ENCODE measurements around the gene KATNB1. TPM values are rescaled to one million over a fixed set of nuclear protein-coding genes. Genes with fewer than 3 reads are reported as not detected.

Gene KATNB1
- total and polyA plus RNA-seq, 2 of the 8 experiments (the other 6 are each of a cell fraction or from before 2014, with no cell fraction given) = 50.2 to 60.4 TPM

DNA sequence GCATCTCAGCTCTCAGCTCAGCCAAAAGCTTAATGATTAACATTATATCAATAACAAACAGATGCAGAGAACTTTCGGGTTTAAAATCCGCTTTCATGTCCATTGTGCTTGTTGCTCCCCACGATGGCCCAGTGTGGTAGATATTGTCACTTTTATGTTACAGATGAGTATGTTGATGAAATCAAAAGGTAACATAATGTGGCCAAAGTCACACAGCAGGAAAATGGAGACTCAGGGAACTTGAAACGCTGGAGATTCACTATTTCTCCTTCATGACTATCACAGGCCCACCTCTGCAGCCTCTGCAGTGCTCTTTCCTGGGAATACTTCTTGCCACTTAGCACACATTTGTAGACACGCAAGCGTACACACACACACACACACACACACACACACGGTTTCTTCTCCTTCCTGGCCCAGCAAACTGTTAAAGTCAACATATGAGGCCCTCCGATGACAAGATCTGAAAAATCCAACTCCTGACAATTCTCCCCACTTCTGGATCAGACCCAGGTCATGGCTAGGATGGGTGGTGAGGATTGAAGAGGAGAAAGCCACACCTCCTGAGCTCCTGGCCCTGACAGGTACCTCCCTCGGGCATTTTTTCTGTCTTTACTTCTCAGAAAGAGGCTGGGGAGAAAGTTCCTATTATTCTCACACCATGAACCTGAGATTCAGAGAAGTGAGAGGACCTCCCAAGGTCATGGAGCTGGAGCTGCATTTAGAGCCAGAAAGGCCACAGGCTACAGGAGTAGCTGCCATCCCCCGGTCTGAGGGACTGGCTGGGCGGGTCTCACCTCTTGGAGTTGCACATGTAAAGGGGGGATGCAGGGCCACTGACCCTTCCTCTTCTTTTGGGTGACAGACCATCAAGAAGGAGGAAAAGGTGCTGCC lies 31.3 kb upstream of the KATNB1 start:
- no peak overlapping the region for H3K18ac ChIP-seq (ENCODE audit: extremely low read depth, low read length)
- H3K56ac ChIP-seq (replicated peaks; ENCODE audit: insufficient read length, low read depth, low read length) = no peak overlapping the region
- H4K91ac ChIP-seq (replicated peaks; ENCODE audit: insufficient read length, low read length) = no peak overlapping the region
- H3K4me2 ChIP-seq (ENCODE audit: insufficient read depth in 1 of 2, low read depth in 2 of 2, low read length in 2 of 2) = no peak overlapping the region
- no peaks in the 10 kb centered on the region for H3K79me2 ChIP-seq (ENCODE audit: control insufficient read depth in 1 of 2, insufficient read depth in 2 of 2, low read length in 2 of 2)
- H3K14ac ChIP-seq (ENCODE audit: insufficient read length) = no peak overlapping the region
- H3K79me1 ChIP-seq (ENCODE audit: low read depth, low read length) = no peaks in the 10 kb centered on the region
- no peak overlapping the region for H4K5ac ChIP-seq (ENCODE audit: insufficient read length, low read depth, low read length)
- ChIA-PET CTCF (ENCODE audit: partially characterized antibody) (interaction anchor here (1.0 to 1.5 kb wide), 9 partner anchors 11 to 128 kb away, joined by 3 to 5 read pairs (median 3); no protein-coding TSS in a partner anchor), POLR2A (ENCODE audit: partially characterized antibody) (interaction anchor here (1.8 to 2.2 kb wide), 2 partner anchors 10 to 15 kb away, joined by 6 read pairs; no protein-coding TSS in a partner anchor)
- no peak overlapping the region for H3K4ac ChIP-seq (replicated peaks; ENCODE audit: insufficient read length, low read depth, low read length)
- H3K27me3 ChIP-seq (replicated peaks in 1 of 4; ENCODE audit: control insufficient read depth in 3 of 4, extremely low read depth in 1 of 4, insufficient read depth in 3 of 4, low read length in 3 of 4) = no peaks in the 10 kb centered on the region; a peak in 2 of 7 replicates
- TF ChIP-seq JUN (IDR thresholded peaks at IDR 0.05; ENCODE audit: low read depth, low read length) (no peak), CREB1 (IDR thresholded peaks at IDR 0.05) (no peak), NANOG (IDR thresholded peaks at IDR 0.05; ENCODE audit: insufficient read depth, low read depth, low read length, poor library complexity, severe bottlenecking) (peak; percentile 11), SUZ12 (IDR thresholded peaks at IDR 0.05; ENCODE audit: low read length) (no peak), SP1 (IDR thresholded peaks at IDR 0.05; ENCODE audit: low read depth, low read length) (no peak)
- no peak overlapping the region for H2BK15ac ChIP-seq (ENCODE audit: low read length)
- DNase-seq (ENCODE audit: low read depth in 1 of 2, low spot score in 2 of 2) (no peak), FAIRE-seq (no peak)
- H3K27ac ChIP-seq (ENCODE audit: low read depth, low read length) = no peak overlapping the region
- no peak overlapping the region for H2BK120ac ChIP-seq (replicated peaks; ENCODE audit: low read depth, low read length)
- no peak overlapping the region for H4K8ac ChIP-seq (ENCODE audit: extremely low read depth, insufficient read depth, low read length)
- H2AK5ac ChIP-seq (ENCODE audit: low read depth, low read length) = no peak overlapping the region
- no peak overlapping the region for H2BK12ac ChIP-seq (ENCODE audit: low read depth, low read length)
- H3K9ac ChIP-seq (replicated peaks in 1 of 4; ENCODE audit: extremely low read depth in 1 of 4, low read depth in 3 of 4, low read length in 3 of 4) = no peak overlapping the region; a peak in 1 of 7 replicates
- peaks cover 18% of the 10 kb centered on the region; the same call in 1 of the 2 replicates for H3K23me2 ChIP-seq (ENCODE audit: low read depth, low read length)
- H3K23ac ChIP-seq (ENCODE audit: insufficient read length) = no peak overlapping the region
- 78% methylated on average over 10 of the region's 11 CpGs; no CpG with 5 or more reads in 1 of the 2 experiments for WGBS, 2 experiments (ENCODE audit: extremely low coverage in 1 of 2, insufficient coverage in 1 of 2, insufficient read length in 1 of 2, insufficient replicate concordance in 2 of 2, low coverage in 1 of 2, low lambda C conversion rate in 2 of 2, missing lambda C conversion rate in 1 of 2)
- no peak overlapping the region for H2BK5ac ChIP-seq (ENCODE audit: low read depth, low read length)
- no peak overlapping the region for H3K4me3 ChIP-seq (ENCODE audit: extremely low read depth in 1 of 4, insufficient read depth in 2 of 4, low read depth in 3 of 4, low read length in 4 of 4)
- H4K20me1 ChIP-seq (replicated peaks in 1 of 2; ENCODE audit: control insufficient read depth in 1 of 2, insufficient read depth in 2 of 2, low read length in 2 of 2) = peaks cover 0 to 3% of the 10 kb centered on the region in 2 experiments
- H3K9me3 ChIP-seq (ENCODE audit: insufficient read depth in 2 of 2, low read depth in 1 of 2, low read length in 1 of 2) = no peaks in the 10 kb centered on the region
- H2BK20ac ChIP-seq (ENCODE audit: low read length) = no peak overlapping the region
- H3K36me3 ChIP-seq (ENCODE audit: control insufficient read depth in 2 of 4, insufficient read depth in 4 of 4, low read length in 3 of 4) = no peaks in the 10 kb centered on the region
- H2AFZ ChIP-seq (ENCODE audit: low read length) = no peak overlapping the region
- no peaks in the 10 kb centered on the region for H3K4me1 ChIP-seq (replicated peaks in 1 of 4; ENCODE audit: control insufficient read depth in 3 of 4, insufficient read depth in 4 of 4, low read length in 3 of 4)

Data from H1 (cell line).